Mesenchymal stem cell (in vitro differentiated cells and primary cell): ENCODE data around the gene WDR81.
A peak's percentile ranks its signal among the peaks of the same experiment; 100 is the strongest.
"Not testable (repeated sequence)": the region's sequence is repeated elsewhere in the genome, so short reads cannot be mapped to it uniquely, and the experiment has no call there.

Experiments used
- DNase-seq: peaks from one replicate; pipeline ENCODE4 v3.0.0-alpha.2; 2013
- H2AFZ ChIP-seq: one replicate; pipeline ENCODE4 v1.6.1; 2013; ENCODE audit warnings: low read depth, mild to moderate bottlenecking, control low read depth, inconsistent platforms, low read length, moderate library complexity
- H2AK5ac ChIP-seq: 2 replicates; pipeline ENCODE4 v1.6.1; 2013; ENCODE audit warnings: low read length, moderate library complexity, mild to moderate bottlenecking, inconsistent platforms; ENCODE audit not compliant: severe bottlenecking
- H2BK120ac ChIP-seq: one replicate; pipeline ENCODE4 v1.6.1; 2013; ENCODE audit warnings: low read depth, mild to moderate bottlenecking, inconsistent platforms, low read length, moderate library complexity
- H2BK12ac ChIP-seq, 2 experiments: one replicate each; pipeline ENCODE4 v1.6.1; 2013; ENCODE audit warnings: inconsistent platforms in 2 of 2, low read length in 2 of 2, mild to moderate bottlenecking in 2 of 2, moderate library complexity in 2 of 2, control low read depth in 1 of 2
- H2BK15ac ChIP-seq: one replicate; pipeline ENCODE4 v1.6.1; 2013; ENCODE audit warnings: mild to moderate bottlenecking, low read depth, inconsistent platforms; ENCODE audit not compliant: poor library complexity, severe bottlenecking
- H2BK5ac ChIP-seq: 2 replicates; pipeline ENCODE4 v1.6.1; 2013; ENCODE audit warnings: low read depth, mild to moderate bottlenecking, low read length, control low read depth, inconsistent platforms; ENCODE audit not compliant: poor library complexity, severe bottlenecking
- H3K14ac ChIP-seq, 2 experiments: one replicate each; pipeline ENCODE4 v1.6.1; 2013; ENCODE audit warnings: inconsistent platforms in 2 of 2, low read length in 2 of 2, control low read depth in 1 of 2, mild to moderate bottlenecking in 1 of 2, moderate library complexity in 1 of 2
- H3K18ac ChIP-seq, 2 experiments: one replicate each; pipeline ENCODE4 v1.6.1; 2013; ENCODE audit warnings: inconsistent platforms in 2 of 2, low read length in 2 of 2, control low read depth in 1 of 2, low read depth in 1 of 2, mild to moderate bottlenecking in 1 of 2
- H3K23ac ChIP-seq, 2 experiments: one replicate each; pipeline ENCODE4 v1.6.1; 2013; ENCODE audit warnings: inconsistent platforms in 2 of 2, low read length in 2 of 2, mild to moderate bottlenecking in 2 of 2, moderate library complexity in 2 of 2, control low read depth in 1 of 2
- H3K27ac ChIP-seq: 2 replicates; pipeline ENCODE4 v1.5.1; 2013; ENCODE audit warnings: mild to moderate bottlenecking, moderate library complexity, low read length, control low read depth, inconsistent platforms; ENCODE audit not compliant: poor library complexity, severe bottlenecking
- H3K27me3 ChIP-seq, 2 experiments: 2 replicates each; pipeline versions ENCODE4 v1.6.1 to v1.7.0; 2013; ENCODE audit warnings: low read length in 2 of 2, mild to moderate bottlenecking in 2 of 2, moderate library complexity in 2 of 2, control low read depth in 1 of 2, inconsistent platforms in 1 of 2; ENCODE audit not compliant: control insufficient read depth in 1 of 2, insufficient read depth in 1 of 2
- H3K36me3 ChIP-seq, 2 experiments: 2 replicates each; pipeline versions ENCODE4 v1.6.1 to v1.7.0; 2013; ENCODE audit warnings: low read length in 2 of 2, control low read depth in 1 of 2, inconsistent platforms in 1 of 2, low read depth in 1 of 2, mild to moderate bottlenecking in 1 of 2; ENCODE audit not compliant: insufficient read depth in 2 of 2, control insufficient read depth in 1 of 2
- H3K4ac ChIP-seq, 2 experiments: one replicate each; pipeline ENCODE4 v1.6.1; 2013; ENCODE audit warnings: inconsistent platforms in 2 of 2, low read length in 2 of 2, mild to moderate bottlenecking in 2 of 2, moderate library complexity in 2 of 2, control low read depth in 1 of 2, low read depth in 1 of 2
- H3K4me1 ChIP-seq: 2 replicates; pipeline ENCODE4 v1.6.1; 2013; ENCODE audit warnings: low read depth, low read length, control low read depth; ENCODE audit not compliant: control insufficient read depth, insufficient read depth
- H3K4me2 ChIP-seq: 2 replicates; pipeline ENCODE4 v1.6.1; 2013; ENCODE audit warnings: low read length, mild to moderate bottlenecking, inconsistent platforms; ENCODE audit not compliant: poor library complexity, severe bottlenecking
- H3K4me3 ChIP-seq, 2 experiments: 2 replicates each; pipeline versions ENCODE4 v1.5.1 to v1.7.0; 2013; ENCODE audit warnings: low read length in 2 of 2, mild to moderate bottlenecking in 2 of 2, control low read depth in 1 of 2, low read depth in 1 of 2; ENCODE audit not compliant: insufficient read depth in 1 of 2
- H3K79me1 ChIP-seq: replicated peaks from 2 replicates; pipeline ENCODE4 v1.6.1; 2013; ENCODE audit warnings: mild to moderate bottlenecking, control low read depth, low read length, inconsistent platforms; ENCODE audit not compliant: poor library complexity, severe bottlenecking
- H3K9ac ChIP-seq: 2 replicates; pipeline ENCODE4 v1.7.0; 2013; ENCODE audit warnings: mild to moderate bottlenecking, low read length, moderate library complexity
- H3K9me3 ChIP-seq: 2 replicates; pipeline ENCODE4 v1.7.0; 2013; ENCODE audit warnings: mild to moderate bottlenecking, low read length; ENCODE audit not compliant: control insufficient read depth
- H4K8ac ChIP-seq: one replicate; pipeline ENCODE4 v1.6.1; 2013; ENCODE audit warnings: inconsistent platforms, mild to moderate bottlenecking, low read length, moderate library complexity
- H4K91ac ChIP-seq: one replicate; pipeline ENCODE4 v1.6.1; 2013; ENCODE audit warnings: mild to moderate bottlenecking, low read length, inconsistent platforms
- WGBS: methylation state at CpG from one replicate; pipeline ENCODE4 v1.1.7; 2013; ENCODE audit warnings: mixed read lengths; 5-methylcytosine and 5-hydroxymethylcytosine counted together

The WDR81 gene

DNA sequence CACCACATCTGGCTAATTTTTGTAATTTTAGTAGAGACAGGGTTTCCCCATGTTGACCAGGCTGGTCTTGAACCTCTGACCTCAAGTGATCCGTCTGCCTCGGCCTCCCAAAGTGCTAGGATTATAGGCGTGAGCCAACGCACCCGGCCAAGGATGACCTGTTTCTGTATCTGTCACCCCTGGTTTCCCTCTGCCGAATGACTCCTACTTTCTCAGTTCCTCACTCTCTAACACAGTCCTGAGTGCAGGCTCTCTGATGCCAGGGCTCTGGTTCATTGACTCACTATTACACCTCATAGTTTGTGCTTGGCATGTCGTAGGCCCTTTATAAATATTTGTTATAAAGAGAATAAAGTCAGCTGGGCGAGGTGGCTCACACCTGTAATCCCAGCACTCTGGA, 29.1 kb upstream of the WDR81 start:
- WGBS: 89% methylated on average over 8 of the region's 8 CpGs
- no peak overlapping the region for H2AFZ ChIP-seq
- no peak overlapping the region for H2BK120ac ChIP-seq
- no peak overlapping the region for H3K9ac ChIP-seq
- no peaks in the 10 kb centered on the region for H3K36me3 ChIP-seq
- no peak for DNase-seq
- no peak overlapping the region for H2BK5ac ChIP-seq
- no peak overlapping the region for H3K27ac ChIP-seq
- no peaks in the 10 kb centered on the region for H3K79me1 ChIP-seq
- no peak overlapping the region for H2AK5ac ChIP-seq
- peaks cover 4% of the 10 kb centered on the region for H3K9me3 ChIP-seq
- no peaks in the 10 kb centered on the region for H3K27me3 ChIP-seq
- no peak overlapping the region for H4K8ac ChIP-seq
- H3K4me2 ChIP-seq: no peak overlapping the region
- no peaks in the 10 kb centered on the region for H3K4me1 ChIP-seq
- no peak overlapping the region for H2BK15ac ChIP-seq
- H2BK12ac ChIP-seq: no peak overlapping the region
- no peak overlapping the region for H3K4ac ChIP-seq
- H3K23ac ChIP-seq: no peak overlapping the region
- no peak overlapping the region for H3K14ac ChIP-seq
- H3K18ac ChIP-seq: no peak overlapping the region
- no peak overlapping the region for H4K91ac ChIP-seq
- no peak overlapping the region for H3K4me3 ChIP-seq

DNA sequence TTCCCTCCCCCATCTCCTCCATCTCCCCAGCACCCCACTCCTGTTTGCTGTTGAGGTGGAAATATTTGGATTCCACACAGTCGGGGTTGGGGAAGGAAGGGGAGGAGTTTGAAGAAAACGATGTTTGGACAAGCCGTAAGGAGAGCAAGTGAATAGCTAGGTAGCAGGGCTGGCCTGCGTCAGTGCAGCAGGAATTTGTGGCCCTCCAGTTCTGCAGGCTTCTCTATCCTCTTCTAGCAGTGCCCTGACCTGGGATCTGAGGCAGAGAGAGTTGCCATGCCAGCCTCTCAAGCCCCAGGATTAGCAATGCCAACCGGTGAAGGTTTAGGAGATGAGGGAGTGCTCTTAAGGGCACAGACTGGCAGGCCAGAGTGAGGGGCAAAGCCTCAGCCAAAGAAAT, 26.8 kb upstream of the WDR81 start:
- DNase-seq: no peak
- Histone ChIP-seq H2BK5ac (no peak overlapping the region), H2AFZ (peak overlapping the region; percentile 51), H4K91ac (no peak overlapping the region), H4K8ac (no peak overlapping the region), H3K4ac (no peak overlapping the region), H3K9ac (no peak overlapping the region), H3K27me3 (no peaks in the 10 kb centered on the region), H3K79me1 (no peaks in the 10 kb centered on the region), H3K27ac (no peak overlapping the region), H3K4me2 (no peak overlapping the region), H3K4me1 (no peaks in the 10 kb centered on the region), H2AK5ac (no peak overlapping the region), H2BK120ac (no peak overlapping the region), H3K18ac (no peak overlapping the region), H2BK12ac (no peak overlapping the region), H3K23ac (no peak overlapping the region), H2BK15ac (no peak overlapping the region), H3K4me3 (no peak overlapping the region), H3K36me3 (no peaks in the 10 kb centered on the region), H3K9me3 (no peaks in the 10 kb centered on the region), H3K14ac (no peak overlapping the region)
- 55% methylated on average over 5 of the region's 5 CpGs for WGBS

- not testable (repeated sequence) for H3K9me3 ChIP-seq, H4K8ac ChIP-seq, H3K27me3 ChIP-seq, H2BK5ac ChIP-seq, H3K4ac ChIP-seq, H2AFZ ChIP-seq, H4K91ac ChIP-seq, H2BK120ac ChIP-seq, H3K36me3 ChIP-seq, H2AK5ac ChIP-seq, H3K4me3 ChIP-seq, H3K18ac ChIP-seq, H3K14ac ChIP-seq, DNase-seq, H2BK15ac ChIP-seq, H3K4me2 ChIP-seq, H3K9ac ChIP-seq, H3K27ac ChIP-seq, H2BK12ac ChIP-seq, H3K23ac ChIP-seq, H3K79me1 ChIP-seq, H3K4me1 ChIP-seq
- 96% methylated on average over 5 of the region's 5 CpGs for WGBS
Measured at GRCh38 chr17:1699891-1700290, 24.6 kb upstream of the WDR81 start.

- Histone ChIP-seq H3K4me2 (no peak overlapping the region), H3K18ac (peak overlapping the region in 1 of 2 experiments; percentile 24), H2BK12ac (no peak overlapping the region), H2BK15ac (no peak overlapping the region), H4K91ac (no peak overlapping the region), H3K4me3 (no peak overlapping the region), H2BK120ac (no peak overlapping the region), H3K27me3 (no peaks in the 10 kb centered on the region), H3K4me1 (peaks cover under 1% of the 10 kb centered on the region), H3K23ac (no peak overlapping the region), H2AFZ (no peak overlapping the region), H2BK5ac (no peak overlapping the region), H3K14ac (no peak overlapping the region), H3K9ac (no peak overlapping the region), H3K9me3 (no peaks in the 10 kb centered on the region), H2AK5ac (no peak overlapping the region), H3K4ac (no peak overlapping the region), H3K36me3 (peaks cover 5 to 8% of the 10 kb centered on the region in 2 experiments), H4K8ac (no peak overlapping the region), H3K79me1 (no peaks in the 10 kb centered on the region), H3K27ac (no peak overlapping the region)
- no peak for DNase-seq
- 59% methylated on average over 3 of the region's 4 CpGs for WGBS
Measured at GRCh38 chr17:1703063-1703462, 21.4 kb upstream of the WDR81 start.
